ENCODE results near the gene ST3GAL5. TPM values are rescaled to one million over a fixed set of nuclear protein-coding genes. Genes with fewer than 3 reads are reported as not detected.
A peak's percentile ranks its signal among the peaks of the same experiment; 100 is the strongest.
"Not testable (repeated sequence)": the region's sequence is repeated elsewhere in the genome, so short reads cannot be mapped to it uniquely, and the experiment has no call there.

ST3GAL5 gene
- total RNA-seq, 1 donor from 2014 or later = 11.6 TPM

DNA sequence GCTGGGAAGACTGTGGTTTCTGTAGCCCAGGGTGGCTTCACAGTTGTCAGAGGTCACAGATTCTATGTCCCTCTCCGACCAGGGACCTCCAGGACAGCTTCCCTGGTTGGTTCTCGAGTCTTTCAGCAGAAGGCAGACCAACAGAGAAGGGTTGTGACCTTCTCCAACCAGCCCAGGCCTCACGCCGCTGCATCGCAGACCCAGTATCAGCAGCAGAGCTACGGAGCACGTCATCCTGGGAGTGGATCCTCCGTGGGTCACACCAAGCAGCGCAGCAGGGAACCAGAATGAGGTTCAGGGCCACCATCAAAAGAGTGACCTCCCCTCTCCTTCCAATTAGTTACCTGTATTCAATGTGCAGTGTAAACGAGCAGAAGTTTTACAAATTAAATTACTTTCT, 49.3 kb downstream of the ST3GAL5 start:
- DNase-seq (ENCODE audit: low read depth, low spot score) = no peak

DNA sequence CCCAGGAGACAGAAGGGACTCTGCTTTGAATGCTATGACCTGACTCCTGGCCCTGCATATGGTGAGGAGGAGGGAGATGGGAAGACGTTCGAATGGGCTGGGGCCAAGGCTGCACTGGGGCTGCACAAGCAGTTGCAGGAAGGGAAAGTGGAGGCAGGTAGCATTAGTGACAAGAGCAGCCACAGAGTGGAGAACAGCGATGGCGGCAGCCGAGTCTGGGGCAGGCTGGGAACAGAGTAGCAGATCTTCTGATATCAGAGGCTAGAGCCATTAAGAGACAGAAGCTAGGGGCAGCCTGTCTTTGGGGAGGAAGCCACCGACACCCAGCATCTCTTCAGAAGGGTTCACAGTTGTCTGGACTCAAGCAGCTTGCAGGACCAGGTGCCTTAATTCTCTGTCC, 50.1 kb downstream of the ST3GAL5 start:
- DNase-seq (ENCODE audit: low read depth, low spot score) = no peak

DNA sequence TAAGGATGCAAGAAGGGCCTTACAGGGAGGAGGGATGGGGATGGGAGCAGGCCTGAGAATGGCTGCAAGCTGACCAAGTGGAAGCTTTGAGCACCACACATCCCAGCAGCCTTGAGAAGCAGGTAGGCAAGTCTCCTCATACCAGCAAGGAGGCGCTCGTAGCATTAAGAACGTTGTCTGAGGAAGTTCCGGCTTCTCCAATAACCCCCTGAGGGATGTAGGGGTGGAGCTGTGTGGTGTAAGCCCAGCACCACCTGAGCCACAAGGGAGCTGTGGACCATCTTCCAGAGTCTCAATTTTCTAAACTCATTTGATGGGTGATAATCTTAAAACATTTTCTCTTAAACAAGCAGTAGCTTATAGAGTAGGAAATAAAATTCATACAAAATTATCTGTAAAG, 50.6 kb downstream of the ST3GAL5 start:
- DNase-seq (ENCODE audit: low read depth, low spot score) = no peak

DNA sequence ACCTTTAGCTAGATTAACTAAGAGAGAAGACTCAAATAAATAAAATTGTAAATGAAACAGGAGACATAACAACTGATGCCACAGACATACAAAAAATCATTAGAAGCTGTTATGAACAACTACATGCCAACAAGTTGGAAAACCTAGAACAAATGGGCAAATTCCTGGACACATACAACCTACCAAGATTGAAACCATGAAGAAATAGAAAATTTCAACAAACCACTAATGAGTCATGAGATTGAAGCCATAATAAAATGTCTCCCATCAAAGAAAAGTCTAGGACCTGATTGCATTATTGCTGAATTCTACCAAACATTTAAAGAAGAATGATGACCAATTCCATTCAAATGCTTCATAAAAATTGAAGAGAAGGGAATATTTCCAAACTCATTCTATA, 54.3 kb downstream of the ST3GAL5 start:
- DNase-seq (ENCODE audit: low read depth, low spot score) = no peak

DNA sequence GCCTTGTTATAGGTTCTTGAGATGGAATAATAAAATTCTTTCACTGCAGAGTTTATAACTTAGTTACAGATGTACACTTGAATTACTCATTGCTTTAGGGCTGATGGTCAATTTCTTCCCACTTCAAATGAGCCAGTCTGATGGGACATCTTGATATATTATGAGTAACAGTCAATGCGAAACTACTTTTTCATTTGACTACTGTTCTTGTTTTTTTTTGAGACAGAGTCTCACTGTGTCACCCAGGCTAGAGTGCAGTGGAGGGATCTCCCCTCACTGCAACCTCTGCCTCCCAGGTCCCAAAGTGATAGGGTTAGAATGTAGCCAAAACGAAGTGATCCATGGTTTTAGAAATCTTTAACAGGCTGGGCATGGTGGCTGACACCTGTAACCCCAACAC, 57.1 kb downstream of the ST3GAL5 start:
- DNase-seq (ENCODE audit: low read depth, low spot score) = no peak

DNA sequence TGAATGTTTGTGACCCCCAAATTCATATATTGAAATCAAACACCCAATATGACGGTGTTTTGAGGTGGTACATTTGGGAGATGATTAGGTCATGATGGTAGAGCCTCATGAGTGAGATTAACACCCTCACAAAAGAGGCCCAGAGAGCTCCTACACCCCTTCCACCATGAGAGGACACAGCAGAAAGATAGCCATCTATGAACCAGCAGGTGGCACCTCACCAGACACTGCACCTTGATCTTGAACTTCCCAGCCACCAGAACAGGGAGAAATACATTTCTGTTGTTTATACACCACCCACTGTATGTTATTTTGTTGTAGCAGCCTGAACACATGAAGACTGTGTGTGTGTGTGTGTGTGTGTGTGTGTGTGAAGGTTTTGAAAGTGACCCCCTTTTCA, 58.1 kb downstream of the ST3GAL5 start:
- DNase-seq (ENCODE audit: low read depth, low spot score) = no peak

DNA sequence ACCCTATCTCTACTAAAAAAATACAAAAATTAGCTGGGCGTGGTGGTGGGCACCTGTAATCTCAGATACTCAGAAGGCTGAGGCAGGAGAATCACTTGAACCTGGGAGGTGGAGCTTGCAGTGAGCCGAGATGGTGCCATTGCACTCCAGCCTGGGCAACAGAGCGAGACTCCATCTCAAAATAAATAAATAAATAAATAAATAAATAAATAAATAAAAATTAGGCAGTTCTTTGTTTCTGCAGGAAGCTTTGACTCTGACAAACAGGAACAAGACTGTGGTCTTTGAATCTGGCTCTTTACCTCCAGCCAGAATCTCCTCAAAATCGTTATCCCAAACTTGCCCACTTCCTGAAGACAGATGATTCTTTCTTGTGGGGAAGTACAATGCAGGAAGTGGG, 59.4 kb downstream of the ST3GAL5 start:
- not testable (repeated sequence) for DNase-seq (ENCODE audit: low read depth, low spot score)

DNA sequence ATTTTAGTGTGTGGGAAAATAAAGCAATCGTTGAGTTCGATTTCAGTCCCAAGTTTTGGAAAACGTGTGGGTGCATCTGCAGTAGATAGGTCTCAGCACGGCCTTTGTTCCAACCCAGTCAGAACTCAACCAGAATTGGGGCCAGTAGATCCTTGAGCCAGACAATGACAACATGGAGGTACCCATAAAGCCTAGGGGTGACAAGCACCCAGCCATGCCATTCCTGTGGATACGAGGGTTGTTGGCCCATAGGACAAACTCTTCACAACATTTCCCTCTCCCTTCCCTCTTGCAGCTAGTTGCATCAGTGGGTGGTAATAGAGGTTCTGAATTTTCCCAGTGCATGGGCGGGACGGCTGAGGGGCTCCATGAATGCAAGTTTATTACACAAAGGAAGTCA, 60.1 kb downstream of the ST3GAL5 start:
- no peak for DNase-seq (ENCODE audit: low read depth, low spot score)

DNA sequence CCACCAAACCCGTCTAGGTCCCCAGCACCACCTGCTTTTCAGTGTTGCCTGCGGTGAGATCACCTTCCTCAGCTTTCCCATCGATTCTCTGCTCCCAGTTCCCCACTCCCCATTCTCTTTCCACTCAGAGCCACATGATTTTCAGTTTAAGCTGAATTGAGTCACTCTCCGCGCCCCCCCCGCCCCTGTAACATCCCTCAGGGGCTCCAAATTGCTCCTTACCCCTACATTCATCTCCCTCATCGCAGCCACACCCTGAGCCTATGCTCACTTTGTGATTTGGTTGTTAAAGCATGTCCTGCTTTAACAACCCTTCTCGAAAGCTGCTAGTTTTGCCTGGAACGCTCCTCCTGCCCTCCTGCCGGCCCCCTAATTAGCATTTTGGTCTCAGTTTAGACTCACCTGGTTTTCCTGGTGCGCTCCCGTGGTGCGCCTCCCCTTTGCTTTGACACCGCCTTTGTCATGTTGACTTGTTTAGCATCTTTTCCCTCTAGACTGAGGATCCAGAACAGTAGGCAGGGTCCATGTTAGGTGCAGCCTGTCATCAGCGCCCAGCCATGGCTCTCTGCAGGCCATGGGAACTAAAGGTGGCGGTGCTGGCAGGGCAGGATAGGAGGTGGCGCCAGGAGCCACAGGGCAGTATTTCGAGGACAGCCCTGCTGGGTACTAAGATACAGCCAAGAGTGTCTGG, 60.8 kb downstream of the ST3GAL5 start:
- no peak for DNase-seq (ENCODE audit: low read depth, low spot score)

DNA sequence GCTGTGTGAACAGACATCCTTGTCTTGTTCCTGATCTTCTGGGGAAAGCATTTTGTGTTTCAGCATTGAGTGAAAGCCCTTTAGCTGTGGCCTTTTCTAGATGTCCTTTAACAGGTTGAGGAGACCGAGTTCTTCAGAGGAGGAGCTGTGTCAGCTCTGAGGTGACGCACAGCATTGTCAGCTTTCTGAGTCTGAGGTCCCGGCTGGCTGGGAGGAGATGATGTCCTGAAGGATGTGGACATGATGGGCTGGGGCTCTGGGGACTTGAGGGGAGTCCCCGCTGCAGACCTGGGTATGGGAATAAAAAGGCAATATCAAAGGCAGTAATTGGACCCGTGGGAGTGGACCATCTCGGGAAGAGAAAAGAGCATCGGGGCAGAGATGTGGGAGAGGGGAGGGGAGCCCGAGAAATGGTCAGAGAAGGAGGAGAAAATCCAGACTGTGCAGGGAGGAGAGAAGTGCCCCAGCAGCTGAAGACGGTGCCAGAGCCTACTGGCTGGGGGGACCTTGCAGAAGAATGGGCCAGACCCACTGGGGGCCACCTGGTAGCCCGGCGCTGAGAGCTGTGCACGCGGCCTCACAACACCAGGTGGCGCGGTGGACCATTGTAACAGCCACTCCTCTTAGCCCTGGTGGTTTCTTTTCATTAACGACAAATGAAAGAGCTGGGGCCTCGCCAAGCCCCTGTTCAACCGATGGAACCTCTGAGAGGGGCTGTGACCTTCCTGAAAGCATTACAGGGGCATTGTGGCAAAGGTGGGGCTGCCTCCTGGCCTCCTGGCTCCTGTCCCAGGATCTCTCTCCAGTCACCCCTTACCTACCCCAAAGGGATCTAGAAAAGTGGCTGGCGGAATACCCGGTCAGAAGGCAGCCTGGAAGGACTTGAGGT, 61.6 kb downstream of the ST3GAL5 start:
- no peak for DNase-seq (ENCODE audit: low read depth, low spot score)

DNA sequence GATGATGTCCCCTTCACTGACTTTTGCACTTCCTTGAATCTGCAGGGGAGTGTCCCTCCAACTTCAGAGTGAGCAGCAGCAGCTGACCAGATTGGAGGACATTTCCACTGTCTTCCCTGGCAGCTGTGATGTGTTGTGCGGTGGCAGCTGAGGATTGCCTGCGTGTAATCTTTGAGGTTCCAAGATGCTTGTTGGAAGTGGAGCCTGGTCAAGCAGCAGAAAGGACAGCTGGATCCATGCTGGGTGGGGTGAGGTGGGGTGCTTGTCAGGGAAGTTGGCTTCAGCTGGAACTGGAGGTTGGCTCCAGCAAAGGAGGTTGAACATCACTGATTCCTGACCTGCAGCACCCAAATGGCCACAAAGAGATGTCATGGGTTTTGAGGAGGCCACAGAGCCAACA, 64.8 kb downstream of the ST3GAL5 start:
- no peak for DNase-seq (ENCODE audit: low read depth, low spot score)

DNA sequence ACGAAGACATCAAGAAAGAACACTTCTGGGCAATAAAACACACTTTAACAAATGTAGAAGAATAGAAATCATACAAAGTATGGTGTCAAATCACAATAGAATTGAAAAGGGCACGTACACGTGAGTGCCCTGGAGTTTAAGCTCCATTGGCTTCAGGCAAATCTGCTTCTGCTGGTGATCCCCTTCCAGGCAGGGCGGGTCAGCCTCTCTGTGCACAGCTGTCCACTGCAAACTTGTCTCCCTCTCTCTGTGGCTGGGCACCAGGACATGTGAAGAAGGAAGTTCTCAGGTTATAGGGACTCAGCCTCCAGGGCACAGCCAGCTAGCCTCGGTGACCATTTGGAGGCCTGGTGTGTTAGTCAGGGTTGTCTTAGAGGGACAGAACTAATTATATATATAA, 66.0 kb downstream of the ST3GAL5 start:
- no peak for DNase-seq (ENCODE audit: low read depth, low spot score)

DNA sequence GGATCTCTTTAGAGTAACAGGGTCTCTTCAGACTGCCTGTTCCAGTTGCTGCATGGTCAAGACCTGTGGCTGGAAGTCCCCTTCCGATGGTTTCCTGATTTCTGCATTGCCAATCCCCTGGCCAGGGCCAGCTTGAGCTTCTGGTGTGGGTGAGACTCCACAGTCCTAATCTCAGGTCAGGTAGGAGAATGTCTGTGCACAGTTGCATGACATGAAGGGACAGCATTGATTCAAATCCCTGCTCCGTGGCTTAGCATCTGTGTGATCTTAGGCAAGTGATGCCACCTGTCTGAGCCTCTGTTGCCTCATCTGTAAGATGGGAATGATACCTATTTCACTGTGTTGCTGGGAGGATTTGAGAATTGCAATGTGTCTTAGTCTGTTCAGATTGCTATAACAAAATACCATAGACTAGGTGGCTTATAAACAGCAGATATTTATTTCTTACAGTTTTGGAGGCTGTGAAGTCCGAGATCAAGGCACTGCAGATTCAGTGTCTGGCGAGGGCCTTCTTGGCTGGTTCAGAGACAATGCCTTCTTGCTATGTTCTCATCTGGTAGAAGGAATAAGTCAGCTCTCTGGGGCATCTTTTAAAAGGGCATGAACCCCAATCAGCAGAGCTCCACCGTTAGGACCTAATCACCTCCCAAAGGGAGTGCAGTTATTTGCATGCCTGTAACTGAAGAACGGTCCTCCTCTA, 68.8 kb downstream of the ST3GAL5 start:
- no peak for DNase-seq (ENCODE audit: low read depth, low spot score)

DNA sequence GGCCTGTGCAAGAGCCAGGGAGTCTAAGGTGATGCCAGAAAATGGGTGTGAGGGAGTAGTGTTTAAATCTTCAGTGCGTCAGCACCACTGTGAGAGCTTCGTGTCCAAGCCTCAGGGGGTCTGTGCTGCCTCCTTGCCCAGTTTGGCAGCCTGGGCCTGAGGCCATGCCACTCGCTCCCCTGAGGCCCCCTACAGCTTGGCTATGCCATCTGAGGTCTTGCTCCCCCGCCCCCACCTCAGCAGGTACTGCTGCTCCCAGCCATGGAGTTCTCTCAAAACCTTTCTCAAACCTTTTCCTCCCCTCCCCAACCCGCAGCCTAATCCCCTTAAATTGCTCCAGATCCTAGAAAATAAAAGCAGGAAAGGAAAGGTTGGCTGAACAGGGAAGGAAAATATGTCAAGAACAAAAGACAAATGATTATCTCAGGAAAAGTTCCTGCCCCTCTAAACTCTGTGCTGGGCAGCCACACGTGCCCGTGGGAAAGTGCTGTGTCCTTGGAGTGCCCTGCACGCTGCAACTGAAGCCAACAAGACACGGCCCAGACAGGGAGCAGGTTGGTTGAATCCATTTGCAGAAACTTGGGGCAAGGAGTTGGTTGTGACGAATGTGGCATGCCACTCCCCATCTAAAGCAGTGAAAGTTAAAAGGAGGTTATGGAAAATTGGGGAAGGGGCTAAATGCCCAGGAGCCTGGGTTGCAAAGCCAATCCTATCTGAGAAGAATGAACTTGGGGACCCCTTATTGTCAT, 73.8 kb downstream of the ST3GAL5 start:
- DNase-seq (ENCODE audit: low read depth, low spot score) = no peak

DNA sequence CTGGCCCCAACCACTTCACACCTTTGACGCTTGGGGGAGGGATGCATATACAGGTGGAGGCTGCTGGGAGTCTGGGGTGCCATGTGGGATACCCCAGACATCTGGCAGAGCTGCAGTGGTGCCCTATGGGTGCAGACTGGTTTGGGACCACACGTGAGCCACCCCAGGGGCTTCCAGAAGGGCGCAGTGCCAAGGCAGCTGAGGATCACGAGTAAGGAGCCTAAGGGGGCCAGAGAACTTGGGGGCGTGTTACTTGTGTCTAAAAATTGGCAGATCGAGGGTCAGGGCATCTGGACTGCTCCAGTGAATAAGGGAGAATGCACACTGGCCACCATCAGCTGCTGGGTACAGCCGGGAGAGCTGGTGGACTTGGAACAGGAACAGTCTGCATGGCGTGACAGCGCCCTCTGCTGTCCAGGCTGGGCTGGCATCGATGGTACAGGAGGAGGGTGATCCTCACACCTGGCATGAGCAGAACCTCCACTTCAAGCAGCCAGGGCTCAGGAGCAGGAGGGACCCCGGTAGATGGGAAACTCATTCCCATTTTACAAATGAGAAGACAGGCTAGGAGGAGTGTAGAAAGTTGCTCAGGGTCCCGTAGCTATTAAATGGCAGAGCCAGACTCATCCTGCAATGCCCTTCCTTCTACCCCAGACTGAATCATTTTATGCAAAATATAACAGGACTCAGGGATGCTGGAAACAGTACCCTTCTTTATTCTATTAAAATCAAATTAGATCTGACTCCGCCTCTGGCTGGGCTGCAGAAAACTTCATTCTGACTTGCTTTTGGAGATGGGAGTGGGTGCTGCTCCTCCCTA, 74.6 kb downstream of the ST3GAL5 start:
- peak; percentile 45 for DNase-seq (ENCODE audit: low read depth, low spot score)

DNA sequence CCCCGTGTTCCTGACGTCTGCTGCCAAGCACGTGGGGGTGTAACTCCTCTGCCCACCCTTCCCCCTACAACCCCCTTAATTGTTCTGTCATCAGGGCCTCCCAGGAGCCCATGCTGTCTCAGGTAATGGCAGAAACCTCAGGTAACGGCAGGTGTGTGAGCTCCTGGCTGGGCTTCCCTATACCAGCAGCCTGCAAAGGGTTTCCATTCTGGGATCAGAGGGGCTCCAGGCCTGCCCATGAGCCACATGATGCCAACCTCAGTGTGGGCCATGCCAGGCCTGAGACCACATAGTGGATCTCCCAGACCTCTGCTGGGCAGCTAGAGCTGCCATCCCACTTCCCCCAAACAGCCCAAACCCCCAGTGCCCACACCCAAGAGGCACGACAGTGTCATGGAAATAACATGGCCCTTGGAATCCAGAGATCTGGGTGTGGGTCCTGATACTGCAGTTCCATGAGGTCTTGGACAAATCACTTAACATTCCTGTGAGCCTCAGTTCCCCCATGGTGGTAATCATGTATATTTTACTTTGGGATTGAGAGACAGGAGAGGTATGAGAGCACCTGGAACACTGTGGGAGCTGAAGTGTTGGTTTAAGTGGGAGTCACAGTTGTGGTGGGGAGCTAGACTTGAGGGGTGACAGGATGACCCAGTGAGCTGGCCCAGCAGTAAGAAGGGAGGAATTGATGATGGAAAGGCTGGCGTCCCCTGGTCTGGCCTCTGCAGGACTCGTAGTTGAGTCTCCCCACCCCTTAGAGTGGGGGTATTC, 75.4 kb downstream of the ST3GAL5 start:
- DNase-seq (ENCODE audit: low read depth, low spot score) = no peak

DNA sequence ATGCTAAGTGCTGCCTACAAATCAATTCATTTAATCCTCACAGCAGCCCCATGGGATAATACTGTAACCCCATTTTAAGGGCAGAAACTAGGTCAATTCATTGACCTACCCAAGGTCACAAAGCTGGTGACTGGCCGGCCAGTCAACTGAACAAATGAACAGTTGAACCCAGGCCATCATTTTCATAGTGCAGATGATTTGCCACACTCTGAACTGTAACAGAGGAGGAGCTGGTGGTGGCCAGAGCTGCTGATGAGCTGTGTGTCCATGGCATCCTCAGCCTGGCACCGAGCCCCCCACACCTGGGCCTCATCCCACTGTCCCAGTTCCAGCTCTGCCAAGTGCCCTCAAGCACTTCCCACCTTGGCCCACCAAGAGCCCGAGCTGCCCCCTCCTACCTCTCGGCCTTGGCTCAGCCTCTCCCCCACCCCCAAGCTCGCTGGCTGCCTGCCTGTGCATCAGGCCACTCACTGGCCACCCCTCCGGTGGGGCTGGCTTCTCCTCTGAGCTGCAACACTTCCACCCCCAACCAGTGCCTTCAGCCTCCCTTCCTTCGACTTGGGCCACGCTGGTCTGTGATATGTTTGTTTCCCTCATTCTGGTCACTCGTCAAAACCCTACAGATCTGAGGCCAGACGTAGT, 76.6 kb downstream of the ST3GAL5 start:
- DNase-seq (ENCODE audit: low read depth, low spot score) = no peak

DNA sequence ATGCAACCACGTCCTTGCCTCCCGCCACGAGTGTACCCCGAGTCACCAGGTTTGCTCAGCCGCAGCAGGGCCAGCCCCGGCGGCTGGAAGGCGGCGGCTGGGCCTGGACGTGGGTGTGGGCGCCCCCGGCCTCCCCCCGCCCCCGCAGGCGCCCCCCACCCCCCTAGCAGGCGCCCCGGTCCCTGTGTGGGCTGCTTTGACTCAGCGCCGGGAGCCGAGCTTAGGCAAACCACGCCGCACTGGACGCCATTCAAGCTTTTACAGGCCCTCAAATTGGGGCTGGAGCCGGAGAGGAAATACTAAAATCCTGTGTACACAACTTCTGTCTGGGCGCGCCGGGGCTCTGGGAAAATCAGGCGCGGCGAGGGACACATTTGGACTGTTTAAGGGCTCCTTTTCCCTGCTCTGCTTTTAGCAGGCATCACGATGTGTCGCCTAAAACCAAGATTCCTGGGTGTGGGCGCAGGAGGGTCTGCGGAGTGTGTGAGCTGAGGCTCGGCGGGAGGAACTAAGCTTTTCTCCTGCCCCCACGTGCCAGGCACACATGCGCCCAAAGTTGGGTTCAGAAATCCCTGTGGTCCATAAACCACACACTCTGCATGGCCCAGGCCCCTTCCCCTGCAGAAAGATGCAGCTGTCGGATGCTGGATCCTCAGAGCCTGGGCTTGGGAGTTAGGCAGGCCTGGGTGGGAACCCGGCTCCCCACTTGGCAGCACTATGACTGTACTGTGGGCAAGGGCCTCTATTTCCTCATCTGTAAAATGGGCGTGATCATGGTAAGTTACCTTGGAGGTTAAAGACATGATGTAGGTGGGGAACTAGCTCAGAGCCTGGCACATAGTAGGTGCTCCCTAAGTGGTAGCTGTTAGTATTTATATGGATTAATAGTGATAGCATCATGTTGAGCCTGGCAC, 77.4 kb downstream of the ST3GAL5 start:
- DNase-seq (ENCODE audit: low read depth, low spot score) = no peak
